ENCODE results near the gene SERTAD2. TPM values are rescaled to one million over a fixed set of nuclear protein-coding genes. Genes with fewer than 3 reads are reported as not detected.

Gene SERTAD2
- total RNA-seq, 2 experiments from 2014 or later: 31.2 to 33.9 TPM

- Mint-ChIP-seq H3K27me3 (no peaks in the 10 kb centered on the region), H3K27ac (no peak overlapping the region), H3K9me3 (no peaks in the 10 kb centered on the region), H3K4me3 (no peak overlapping the region), H3K4me1 (ENCODE audit: low read depth) (peaks cover 21% of the 10 kb centered on the region), H3K36me3 (ENCODE audit: low read depth) (peaks cover 14% of the 10 kb centered on the region)
- POLR2A ChIA-PET: interaction anchor here (1.2 kb wide), 1 partner anchor 10 kb away, joined by 3 read pairs; no protein-coding TSS in a partner anchor
- ATAC-seq (no peak), DNase-seq (no peak)
- intact Hi-C loops (cut with micrococcal nuclease): no loop called here
- CTCF ChIA-PET: interaction anchor here (1.4 to 2.5 kb wide), 2 partner anchors 9 to 12 kb away, joined by 4 to 7 read pairs; no protein-coding TSS in a partner anchor
- TF ChIP-seq, protein P1, sequence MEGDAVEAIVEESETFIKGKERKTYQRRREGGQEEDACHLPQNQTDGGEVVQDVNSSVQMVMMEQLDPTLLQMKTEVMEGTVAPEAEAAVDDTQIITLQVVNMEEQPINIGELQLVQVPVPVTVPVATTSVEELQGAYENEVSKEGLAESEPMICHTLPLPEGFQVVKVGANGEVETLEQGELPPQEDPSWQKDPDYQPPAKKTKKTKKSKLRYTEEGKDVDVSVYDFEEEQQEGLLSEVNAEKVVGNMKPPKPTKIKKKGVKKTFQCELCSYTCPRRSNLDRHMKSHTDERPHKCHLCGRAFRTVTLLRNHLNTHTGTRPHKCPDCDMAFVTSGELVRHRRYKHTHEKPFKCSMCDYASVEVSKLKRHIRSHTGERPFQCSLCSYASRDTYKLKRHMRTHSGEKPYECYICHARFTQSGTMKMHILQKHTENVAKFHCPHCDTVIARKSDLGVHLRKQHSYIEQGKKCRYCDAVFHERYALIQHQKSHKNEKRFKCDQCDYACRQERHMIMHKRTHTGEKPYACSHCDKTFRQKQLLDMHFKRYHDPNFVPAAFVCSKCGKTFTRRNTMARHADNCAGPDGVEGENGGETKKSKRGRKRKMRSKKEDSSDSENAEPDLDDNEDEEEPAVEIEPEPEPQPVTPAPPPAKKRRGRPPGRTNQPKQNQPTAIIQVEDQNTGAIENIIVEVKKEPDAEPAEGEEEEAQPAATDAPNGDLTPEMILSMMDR (IDR thresholded peaks at IDR 0.05): no peak
These were observed 58.1 kb downstream of the SERTAD2 start for GRCh38 chr2:64595397-64596176.

DNA sequence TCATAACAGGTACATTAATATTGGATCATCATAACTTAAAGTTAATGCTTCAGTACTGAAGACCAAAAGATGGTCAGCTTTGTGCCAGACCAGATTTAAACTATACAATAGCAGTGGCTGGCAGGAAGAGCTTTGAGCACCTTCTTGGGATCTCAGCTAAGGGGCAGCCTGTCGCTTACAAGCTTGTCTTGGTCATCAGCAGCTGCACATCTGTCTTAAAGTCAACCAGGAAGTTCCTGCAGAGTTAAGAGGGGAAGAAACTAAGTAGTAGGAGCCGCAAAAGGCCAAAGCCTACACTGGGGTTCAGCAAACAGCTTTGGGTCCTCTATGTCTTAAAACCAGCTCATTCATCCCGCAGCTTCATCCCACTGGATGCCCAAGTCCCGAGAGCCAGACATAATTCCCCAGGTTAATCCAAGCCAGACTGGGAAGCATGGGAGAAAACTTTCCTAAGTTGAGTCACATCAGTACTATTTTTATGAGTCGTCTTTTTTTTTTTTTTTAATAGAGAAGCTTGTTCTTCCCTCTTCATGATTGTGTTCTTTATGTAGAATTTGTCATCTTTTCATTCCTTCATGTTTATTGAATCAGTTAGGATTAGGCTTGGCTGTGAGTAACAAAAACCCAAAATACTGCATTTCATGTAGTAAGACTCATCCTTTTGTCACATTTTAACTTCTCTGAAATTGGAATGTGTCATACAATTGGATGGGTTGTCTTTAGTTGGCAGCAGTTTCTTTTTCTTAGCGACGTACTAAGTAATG lies 59.3 kb downstream of the SERTAD2 start:
- H3K27me3 Mint-ChIP-seq: no peaks in the 10 kb centered on the region
- TF ChIP-seq, protein P1 (IDR thresholded peaks at IDR 0.05): no peak
- H3K9me3 Mint-ChIP-seq: no peaks in the 10 kb centered on the region
- ATAC-seq (no peak), DNase-seq (no peak)
- H3K4me1 Mint-ChIP-seq (ENCODE audit: low read depth): peaks cover 21% of the 10 kb centered on the region
- no peak overlapping the region for H3K4me3 Mint-ChIP-seq
- intact Hi-C loops (cut with micrococcal nuclease): no loop called here
- H3K27ac Mint-ChIP-seq: no peak overlapping the region
- ChIA-PET CTCF (interaction anchor here (0.7 to 1.1 kb wide), 4 partner anchors 12 to 264 kb away, joined by 3 to 4 read pairs (median 3); no protein-coding TSS in a partner anchor), POLR2A (interaction anchor here (0.6 to 1.2 kb wide), 4 partner anchors 9 to 626 kb away, joined by 3 to 4 read pairs (median 4); no protein-coding TSS in a partner anchor)
- H3K36me3 Mint-ChIP-seq (ENCODE audit: low read depth): peaks cover 22% of the 10 kb centered on the region

DNA sequence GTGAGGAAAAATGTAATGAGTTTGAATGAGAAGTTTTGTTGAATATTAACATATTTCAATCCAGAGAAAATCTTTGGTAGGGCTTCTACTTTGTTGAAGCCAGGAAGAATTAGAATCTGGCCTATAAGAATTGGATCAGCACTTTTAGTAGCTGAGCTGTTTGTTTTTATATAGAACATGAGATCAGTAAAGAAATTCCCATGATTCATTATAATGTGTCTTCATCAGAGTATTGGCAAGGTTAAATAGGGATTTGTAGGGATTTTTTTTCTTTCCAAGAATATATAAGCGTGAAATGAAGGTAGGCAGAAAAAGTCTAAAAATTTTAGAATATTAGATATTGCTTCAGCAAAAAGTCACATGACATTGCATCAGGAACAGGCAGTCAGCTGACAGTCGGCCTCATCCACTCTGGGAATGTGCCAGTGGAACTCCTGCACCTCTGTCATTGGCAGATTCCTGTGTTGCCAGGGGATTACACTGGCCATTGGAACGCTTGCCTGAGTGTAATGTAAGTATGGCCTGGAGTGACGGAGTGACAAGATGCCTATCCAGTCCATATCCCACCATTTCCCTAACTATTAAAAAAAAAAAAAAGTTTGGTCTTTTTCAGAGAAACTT lies 60.6 kb downstream of the SERTAD2 start:
- POLR2A ChIA-PET: no interaction called here
- intact Hi-C loops (cut with micrococcal nuclease): no loop called here
- no peaks in the 10 kb centered on the region for H3K9me3 Mint-ChIP-seq

GRCh38 chr2:64591188-64591587 lies 62.5 kb downstream of the SERTAD2 start:
- H3K36me3 Mint-ChIP-seq (ENCODE audit: low read depth): peaks cover 32% of the 10 kb centered on the region
- no peaks in the 10 kb centered on the region for H3K27me3 Mint-ChIP-seq
- H3K27ac Mint-ChIP-seq: peak overlapping the region; percentile 8
- ATAC-seq (peak; percentile 47), DNase-seq (peak; percentile 14)
- H3K4me1 Mint-ChIP-seq (ENCODE audit: low read depth): peaks cover 24% of the 10 kb centered on the region
- H3K9me3 Mint-ChIP-seq: no peaks in the 10 kb centered on the region
- TF ChIP-seq, protein P1 (IDR thresholded peaks at IDR 0.05): no peak
- ChIA-PET CTCF (interaction anchor here (1.1 to 1.6 kb wide), 4 partner anchors 55 to 281 kb away, joined by 3 to 5 read pairs (median 4); no protein-coding TSS in a partner anchor), POLR2A (no interaction called here)
- intact Hi-C loops (cut with micrococcal nuclease): no loop called here
- H3K4me3 Mint-ChIP-seq: no peak overlapping the region

More for the DNA sequence above, 60.6 kb downstream of the SERTAD2 start:
- Mint-ChIP-seq H3K4me3 (no peak overlapping the region), H3K36me3 (ENCODE audit: low read depth) (peaks cover 28% of the 10 kb centered on the region), H3K27me3 (no peaks in the 10 kb centered on the region), H3K4me1 (ENCODE audit: low read depth) (peaks cover 21% of the 10 kb centered on the region), H3K27ac (no peak overlapping the region)
- CTCF ChIA-PET: interaction anchor here (0.8 to 1.1 kb wide), 2 partner anchors 13 to 280 kb away, joined by 3 to 4 read pairs; no protein-coding TSS in a partner anchor
- ATAC-seq (no peak), DNase-seq (no peak)
- TF ChIP-seq, protein P1 (IDR thresholded peaks at IDR 0.05): no peak
